Measurements from ENCODE around the gene ISG15.
A peak's percentile ranks its signal among the peaks of the same experiment; 100 is the strongest.
"Not testable (repeated sequence)": the region's sequence is repeated elsewhere in the genome, so short reads cannot be mapped to it uniquely, and the experiment has no call there.

Gene ISG15

DNA sequence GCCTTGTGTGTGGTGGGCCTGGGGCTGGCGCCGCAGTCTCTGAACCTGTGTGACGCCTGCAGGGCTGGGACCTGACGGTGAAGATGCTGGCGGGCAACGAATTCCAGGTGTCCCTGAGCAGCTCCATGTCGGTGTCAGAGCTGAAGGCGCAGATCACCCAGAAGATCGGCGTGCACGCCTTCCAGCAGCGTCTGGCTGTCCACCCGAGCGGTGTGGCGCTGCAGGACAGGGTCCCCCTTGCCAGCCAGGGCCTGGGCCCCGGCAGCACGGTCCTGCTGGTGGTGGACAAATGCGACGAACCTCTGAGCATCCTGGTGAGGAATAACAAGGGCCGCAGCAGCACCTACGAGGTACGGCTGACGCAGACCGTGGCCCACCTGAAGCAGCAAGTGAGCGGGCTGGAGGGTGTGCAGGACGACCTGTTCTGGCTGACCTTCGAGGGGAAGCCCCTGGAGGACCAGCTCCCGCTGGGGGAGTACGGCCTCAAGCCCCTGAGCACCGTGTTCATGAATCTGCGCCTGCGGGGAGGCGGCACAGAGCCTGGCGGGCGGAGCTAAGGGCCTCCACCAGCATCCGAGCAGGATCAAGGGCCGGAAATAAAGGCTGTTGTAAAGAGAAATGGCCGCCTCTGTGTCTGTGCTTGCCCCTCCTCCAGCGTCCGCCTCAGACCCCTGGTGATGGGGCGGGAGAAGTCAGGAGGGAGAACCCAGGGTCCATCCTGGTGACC is 788 bp downstream of the ISG15 start:
- DNase-seq: peak; percentile 28

GRCh38 chr1:1014799-1015681 is 1.7 kb downstream of the ISG15 start:
- no peak for DNase-seq

DNA sequence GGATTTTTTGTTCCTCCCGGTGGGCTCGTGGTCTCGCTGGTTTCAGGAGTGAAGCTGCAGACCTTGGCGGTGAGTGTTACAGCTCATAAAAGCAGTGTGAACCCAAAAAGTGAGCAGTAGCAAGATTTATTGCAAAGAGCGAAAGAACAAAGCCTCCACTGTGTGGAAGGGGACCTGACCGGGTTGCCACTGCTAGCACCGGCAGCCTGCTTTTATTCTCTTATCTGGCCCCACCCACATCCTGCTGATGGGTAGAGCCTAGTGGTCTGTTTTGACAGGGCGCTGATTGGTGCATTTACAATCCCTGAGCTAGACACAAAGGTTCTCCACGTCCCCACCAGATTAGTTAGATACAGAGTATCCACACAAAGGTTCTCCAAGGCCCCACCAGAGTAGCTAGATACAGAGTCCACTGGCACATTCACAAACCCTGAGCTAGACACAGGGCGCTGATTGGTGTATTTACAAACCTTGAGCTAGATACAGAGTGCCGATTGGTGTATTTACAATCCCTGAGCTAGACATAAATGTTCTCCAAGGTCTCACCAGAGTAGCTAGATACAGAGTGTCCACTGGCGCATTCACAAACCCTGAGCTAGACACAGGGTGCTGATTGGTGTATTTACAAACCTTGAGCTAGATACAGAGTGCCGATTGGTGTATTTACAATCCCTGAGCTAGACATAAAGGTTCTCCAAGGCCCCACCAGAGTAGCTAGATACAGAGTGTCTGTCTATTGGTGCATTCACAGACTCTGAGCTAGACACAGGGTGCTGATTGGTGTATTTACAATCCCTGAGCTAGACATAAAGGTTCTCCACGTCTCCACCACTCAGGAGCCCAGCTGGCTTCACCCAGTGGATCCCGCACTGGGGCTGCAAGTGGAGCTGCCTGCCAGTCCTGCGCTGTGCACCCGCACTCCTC is 4.4 kb downstream of the ISG15 start:
- not testable (repeated sequence) for DNase-seq

DNA sequence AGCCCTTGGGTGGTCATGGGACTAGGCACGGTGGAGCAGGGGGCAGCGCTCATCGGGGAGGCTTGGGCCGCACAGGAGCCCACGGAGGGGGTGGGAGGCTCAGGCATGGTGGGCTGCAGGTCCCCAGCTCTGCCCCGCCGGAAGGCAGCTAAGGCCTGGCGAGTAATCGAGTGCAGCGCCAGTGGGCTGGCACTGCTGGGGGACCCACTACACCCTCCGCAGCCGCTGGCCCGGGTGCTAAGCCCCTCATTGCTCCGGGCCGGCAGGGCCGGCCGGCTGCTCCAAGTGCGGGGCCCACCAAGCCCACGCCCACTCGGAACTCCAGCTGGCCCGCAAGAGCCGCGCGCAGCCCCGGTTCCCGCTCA is 5.0 kb downstream of the ISG15 start:
- DNase-seq: not testable (repeated sequence)

DNA sequence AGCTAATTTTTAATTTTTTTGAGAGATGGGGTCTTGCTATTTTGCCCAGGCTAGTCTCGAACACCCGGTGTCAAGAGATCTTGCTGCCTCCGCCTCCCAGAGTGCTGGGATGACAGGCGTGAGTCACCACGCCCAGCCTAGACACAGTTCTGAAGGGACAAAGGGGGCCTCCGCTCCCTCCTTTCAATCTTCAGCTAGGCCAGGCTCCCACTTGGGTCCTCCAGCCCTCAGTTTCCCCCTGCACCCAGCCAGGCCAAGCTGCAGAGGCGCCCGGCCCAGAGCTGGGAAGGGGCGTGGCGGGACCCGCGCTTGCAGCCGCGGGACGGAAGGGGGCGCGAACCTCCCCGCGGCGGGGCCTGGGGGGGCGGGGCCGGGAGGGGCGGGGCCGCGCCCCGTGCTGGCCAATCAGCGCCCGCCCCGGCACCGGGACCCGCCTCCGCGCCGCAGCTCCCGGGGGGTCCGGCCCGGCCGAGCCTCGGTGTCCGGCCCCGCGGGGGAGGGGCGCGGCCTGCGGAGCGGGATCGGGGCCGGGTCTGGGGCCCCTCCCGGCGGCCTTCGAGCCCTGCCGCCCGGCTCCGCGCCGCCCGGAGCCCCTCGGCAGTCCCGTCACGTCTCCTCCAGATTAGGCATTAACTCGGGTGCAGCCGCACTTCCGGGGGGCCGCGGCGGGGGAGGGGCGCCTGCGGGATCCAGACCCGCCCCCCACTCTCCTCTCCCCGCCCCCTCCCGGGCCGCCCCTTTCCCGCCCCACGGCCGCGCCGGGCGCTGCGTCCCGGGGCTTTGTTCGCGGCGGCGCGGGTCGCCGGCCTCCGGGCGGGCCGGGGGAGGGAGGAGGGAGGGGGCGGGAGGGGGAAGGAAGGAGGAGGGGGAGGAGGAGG is 6.1 kb downstream of the ISG15 start:
- DNase-seq: peak; percentile 77

DNA sequence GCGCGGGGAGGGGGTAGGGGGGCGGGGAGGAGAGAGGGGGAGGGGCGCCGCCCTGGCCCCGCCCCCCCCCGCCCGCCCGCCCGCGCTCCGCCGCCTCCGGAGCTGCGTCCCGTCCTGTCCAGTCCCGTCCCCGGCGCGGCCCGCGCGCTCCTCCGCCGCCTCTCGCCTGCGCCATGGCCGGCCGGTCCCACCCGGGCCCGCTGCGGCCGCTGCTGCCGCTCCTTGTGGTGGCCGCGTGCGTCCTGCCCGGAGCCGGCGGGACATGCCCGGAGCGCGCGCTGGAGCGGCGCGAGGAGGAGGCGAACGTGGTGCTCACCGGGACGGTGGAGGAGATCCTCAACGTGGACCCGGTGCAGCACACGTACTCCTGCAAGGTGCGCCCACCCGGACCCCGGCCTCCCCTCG is 6.7 kb downstream of the ISG15 start, which contains the start of gene AGRN:
Gene AGRN, plus strand, starts transcription at position 121 of the 405 bp plus-strand sequence. Its CDS starts 53 bp downstream, at position 174.
- peak; percentile 17 for DNase-seq

DNA sequence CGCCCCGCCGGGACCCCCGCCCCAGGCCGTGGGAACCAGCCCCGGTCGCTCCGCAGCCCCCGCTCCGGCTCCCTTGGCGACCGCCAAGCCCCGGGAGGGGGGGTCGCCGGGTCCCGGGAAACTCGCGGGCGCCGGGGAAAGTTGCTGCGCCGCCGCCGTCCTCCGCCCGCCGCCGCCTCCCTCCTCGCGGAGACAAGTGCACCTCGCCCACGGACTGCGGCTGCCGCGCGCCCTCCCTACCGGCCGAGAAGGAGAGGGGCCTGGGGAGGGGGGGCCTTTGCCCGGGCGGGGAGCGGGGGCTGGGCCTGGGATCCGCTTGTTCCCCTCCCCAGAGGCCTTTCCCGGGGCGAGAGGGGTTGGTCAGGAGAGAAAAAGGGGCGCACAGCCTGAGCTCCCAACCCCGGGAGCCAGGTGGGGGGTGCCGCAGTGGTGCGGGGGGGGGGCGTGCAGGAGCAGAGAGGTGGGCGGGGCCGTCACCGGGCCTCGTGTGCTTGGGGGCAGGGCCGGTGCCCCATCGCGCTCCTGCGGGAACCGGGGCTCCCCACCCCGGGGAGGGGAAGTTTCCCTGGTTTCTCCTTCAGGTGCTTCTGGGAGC is 7.2 kb downstream of the ISG15 start:
- peak; percentile 47 for DNase-seq

- no peak for DNase-seq
Observed at GRCh38 chr1:1021010-1021919, 8.0 kb downstream of the ISG15 start.

DNA sequence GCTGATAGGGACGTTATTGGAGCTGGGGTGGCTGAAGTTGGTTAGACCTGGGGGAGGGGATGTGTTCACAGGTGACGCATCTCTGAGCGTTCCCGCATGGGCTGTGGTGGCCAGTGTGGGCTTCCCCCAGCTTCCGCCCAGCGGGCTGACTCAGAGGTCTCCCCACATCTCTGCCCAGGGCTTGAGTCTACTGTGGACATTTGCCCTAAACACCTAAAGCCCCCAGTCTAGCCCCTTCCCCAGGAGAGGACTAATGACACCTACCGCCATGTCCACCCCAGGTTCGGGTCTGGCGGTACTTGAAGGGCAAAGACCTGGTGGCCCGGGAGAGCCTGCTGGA is 8.6 kb downstream of the ISG15 start:
- DNase-seq: no peak

GRCh38 chr1:1022302-1023009 is 9.2 kb downstream of the ISG15 start:
- no peak for DNase-seq

DNA sequence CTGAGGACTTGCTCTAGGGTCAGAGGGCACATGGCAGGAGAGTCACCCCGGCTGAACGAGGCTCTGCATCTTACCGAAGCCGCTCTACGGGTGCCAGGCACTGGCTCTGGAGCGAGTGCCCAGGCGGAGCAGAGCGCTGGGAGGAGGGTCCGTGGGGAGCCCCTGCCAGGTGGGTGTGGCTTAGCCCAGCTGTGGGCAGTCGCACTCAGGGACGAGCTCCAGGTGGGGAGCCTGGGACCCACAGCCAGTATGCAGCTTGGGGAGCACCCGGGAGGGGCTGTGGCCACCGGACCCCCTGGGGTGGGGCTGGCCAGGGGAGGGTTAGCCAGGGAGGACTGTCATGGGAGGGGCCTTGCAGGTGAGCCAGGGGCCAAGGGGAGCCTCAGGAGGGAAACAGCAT is 10.4 kb downstream of the ISG15 start:
- DNase-seq: no peak

GRCh38 chr1:1024149-1024770 is 11.0 kb downstream of the ISG15 start:
- DNase-seq: no peak

DNA sequence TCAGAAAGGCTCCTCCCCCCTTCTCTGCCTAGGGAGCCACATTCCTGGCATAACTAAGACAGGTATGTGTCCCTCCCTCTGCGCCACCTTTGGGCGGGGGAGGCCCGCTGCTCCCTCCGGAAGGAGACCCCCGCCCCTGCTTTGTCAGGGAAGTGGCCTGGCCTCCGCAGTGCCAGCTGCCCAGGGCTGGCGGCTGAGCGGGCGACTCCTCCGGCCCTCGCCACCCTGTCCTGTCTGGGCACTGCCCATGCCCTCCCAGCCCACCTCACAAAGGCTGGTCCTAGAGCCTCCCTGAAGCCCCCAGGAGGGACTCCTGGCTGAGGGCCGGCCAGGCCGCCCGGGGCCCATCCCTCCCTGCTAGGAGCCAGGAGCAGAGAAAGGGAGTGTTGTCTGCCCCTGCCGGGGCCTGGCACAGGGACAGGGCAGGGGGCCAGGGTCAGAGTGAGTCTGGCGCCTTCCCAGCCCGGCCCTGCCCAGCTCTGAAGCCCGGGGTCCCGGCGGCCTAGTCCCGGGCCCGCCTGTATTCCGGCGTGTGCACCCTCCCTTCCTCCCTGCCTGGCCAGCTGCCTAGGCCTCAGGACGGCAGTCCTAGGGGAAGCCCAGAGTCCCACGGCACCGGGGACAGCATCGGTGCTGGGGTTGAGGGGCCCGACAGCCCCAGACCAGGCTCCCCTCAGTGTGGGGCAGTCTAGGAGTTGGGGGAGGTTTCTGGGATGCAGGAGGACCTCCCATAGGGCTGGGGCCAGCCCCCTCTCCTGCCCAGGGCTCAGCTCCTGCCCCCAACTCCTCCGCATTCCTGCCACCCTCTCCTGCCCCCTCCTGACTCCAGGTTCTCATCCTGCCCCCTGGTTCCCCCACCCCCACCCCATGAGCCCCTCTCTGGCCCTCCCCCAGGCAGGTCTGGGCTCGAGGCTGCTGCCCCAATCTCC is 11.7 kb downstream of the ISG15 start:
- no peak for DNase-seq

GRCh38 chr1:1025730-1026129 is 12.4 kb downstream of the ISG15 start:
- DNase-seq: no peak

GRCh38 chr1:1026599-1027413 is 13.5 kb downstream of the ISG15 start:
- no peak for DNase-seq

- DNase-seq: no peak
Observed at GRCh38 chr1:1027791-1028190, 14.5 kb downstream of the ISG15 start.

All from stimulated activated CD4-positive, alpha-beta T cell treated with anti-CD3 and anti-CD28 coated beads, Interleukin-12 subunit alpha, Interleukin-12 subunit beta, amount 100 ng/mL, for 4 hours (primary cell).